Measurements from ENCODE around the gene KLHL14.
"Not testable (repeated sequence)": the region's sequence is repeated elsewhere in the genome, so short reads cannot be mapped to it uniquely, and the experiment has no call there.

Gene KLHL14

DNA sequence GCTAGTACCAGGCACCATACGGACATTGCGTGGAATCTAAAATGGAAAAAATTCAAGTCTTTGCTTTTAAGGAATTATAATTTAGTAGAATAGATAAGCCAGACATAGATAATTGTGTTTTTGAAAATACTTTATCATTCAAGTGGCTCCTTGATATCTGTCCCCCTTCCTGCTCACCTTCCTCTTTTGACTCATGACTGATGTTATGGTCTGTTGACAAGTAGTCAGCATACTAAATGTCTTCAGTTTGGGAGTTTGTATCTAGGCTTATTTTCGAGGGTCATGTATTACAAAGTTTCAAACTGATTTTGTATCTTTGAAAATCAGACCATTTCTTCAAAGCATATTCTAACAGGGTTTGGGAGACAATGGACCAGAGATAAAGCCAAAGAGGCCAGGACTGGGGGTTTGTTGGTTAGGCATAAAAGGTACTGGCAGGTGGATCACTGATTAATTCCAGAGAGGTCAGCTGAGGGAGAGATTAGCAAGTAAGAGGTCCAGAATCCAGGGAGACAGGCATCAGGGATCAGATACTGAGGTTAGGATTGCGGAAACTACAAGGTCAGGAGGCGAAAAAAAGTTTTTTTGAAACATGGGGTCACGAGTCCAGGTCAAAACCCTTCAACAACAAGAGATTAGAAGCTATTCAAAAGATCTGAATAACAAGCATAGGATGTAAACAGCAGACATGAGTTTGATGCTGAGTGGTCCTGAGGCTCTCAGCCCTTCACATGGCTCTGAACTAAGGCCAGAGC lies 31.5 kb upstream of the KLHL14 start:
- TF ChIP-seq, protein P1, sequence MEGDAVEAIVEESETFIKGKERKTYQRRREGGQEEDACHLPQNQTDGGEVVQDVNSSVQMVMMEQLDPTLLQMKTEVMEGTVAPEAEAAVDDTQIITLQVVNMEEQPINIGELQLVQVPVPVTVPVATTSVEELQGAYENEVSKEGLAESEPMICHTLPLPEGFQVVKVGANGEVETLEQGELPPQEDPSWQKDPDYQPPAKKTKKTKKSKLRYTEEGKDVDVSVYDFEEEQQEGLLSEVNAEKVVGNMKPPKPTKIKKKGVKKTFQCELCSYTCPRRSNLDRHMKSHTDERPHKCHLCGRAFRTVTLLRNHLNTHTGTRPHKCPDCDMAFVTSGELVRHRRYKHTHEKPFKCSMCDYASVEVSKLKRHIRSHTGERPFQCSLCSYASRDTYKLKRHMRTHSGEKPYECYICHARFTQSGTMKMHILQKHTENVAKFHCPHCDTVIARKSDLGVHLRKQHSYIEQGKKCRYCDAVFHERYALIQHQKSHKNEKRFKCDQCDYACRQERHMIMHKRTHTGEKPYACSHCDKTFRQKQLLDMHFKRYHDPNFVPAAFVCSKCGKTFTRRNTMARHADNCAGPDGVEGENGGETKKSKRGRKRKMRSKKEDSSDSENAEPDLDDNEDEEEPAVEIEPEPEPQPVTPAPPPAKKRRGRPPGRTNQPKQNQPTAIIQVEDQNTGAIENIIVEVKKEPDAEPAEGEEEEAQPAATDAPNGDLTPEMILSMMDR (IDR thresholded peaks at IDR 0.05): no peak
- H3K4me3 ChIP-seq: no peak overlapping the region
- DNase-seq (ENCODE audit: low spot score): no peak
- H3K27ac ChIP-seq: no peak overlapping the region

- DNase-seq (ENCODE audit: low spot score): no peak
- TF ChIP-seq, protein P1 (IDR thresholded peaks at IDR 0.05): no peak
- no peak overlapping the region for H3K4me3 ChIP-seq
- no peak overlapping the region for H3K27ac ChIP-seq
These were observed 30.7 kb upstream of the KLHL14 start for GRCh38 chr18:32803568-32803967.

GRCh38 chr18:32802591-32803451 lies 30.0 kb upstream of the KLHL14 start:
- no peak overlapping the region for H3K27ac ChIP-seq
- TF ChIP-seq, protein P1 (IDR thresholded peaks at IDR 0.05): no peak
- H3K4me3 ChIP-seq: no peak overlapping the region
- no peak for DNase-seq (ENCODE audit: low spot score)

DNA sequence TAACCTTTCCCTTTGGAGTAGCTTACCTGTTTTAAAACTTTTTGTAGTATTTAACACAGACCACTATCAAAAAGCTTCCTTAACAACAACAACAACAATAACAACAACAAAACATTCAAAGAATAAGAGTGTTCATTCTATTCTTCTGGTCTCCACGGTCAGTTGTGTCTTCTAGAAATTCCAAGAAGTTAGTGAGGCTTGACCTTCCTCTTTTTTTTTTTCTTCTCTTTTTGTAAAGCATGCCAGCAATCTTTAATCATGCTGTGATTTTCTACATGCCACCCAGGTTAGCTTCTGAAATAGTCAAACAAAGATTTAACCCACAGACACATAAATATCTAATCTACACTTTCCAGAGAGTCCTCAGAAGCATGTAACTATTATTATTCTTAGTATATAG lies 28.4 kb upstream of the KLHL14 start:
- H3K27ac ChIP-seq: no peak overlapping the region
- no peak for DNase-seq (ENCODE audit: low spot score)
- TF ChIP-seq, protein P1 (IDR thresholded peaks at IDR 0.05): no peak
- no peak overlapping the region for H3K4me3 ChIP-seq

GRCh38 chr18:32798209-32798960 lies 25.6 kb upstream of the KLHL14 start:
- no peak overlapping the region for H3K4me3 ChIP-seq
- no peak for DNase-seq (ENCODE audit: low spot score)

DNA sequence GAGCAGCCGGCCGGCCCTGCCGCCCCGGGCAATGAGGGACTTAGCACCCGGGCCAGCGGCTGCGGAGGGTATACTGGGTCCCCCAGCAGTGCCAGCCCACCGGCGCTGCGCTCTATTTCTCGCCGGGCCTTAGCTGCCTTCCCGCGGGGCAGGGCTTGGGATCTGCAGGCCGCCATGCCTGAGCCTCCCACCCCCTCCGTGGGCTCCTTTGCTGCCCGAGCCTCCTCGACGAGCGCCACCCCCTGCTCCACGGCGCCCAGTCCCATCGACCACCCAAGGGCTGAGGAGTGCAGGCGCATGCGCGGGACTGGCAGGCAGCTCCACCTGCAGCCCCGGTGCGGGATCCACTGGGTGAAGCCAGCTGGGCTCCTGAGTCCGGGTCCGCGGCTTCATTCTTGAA lies 21.8 kb upstream of the KLHL14 start:
- not testable (repeated sequence) for H3K27ac ChIP-seq; DNase-seq (ENCODE audit: low spot score); H3K4me3 ChIP-seq

More at GRCh38 chr18:32798209-32798960, 25.6 kb upstream of the KLHL14 start:
- H3K27ac ChIP-seq: no peak overlapping the region
- TF ChIP-seq, protein P1 (IDR thresholded peaks at IDR 0.05): no peak

DNA sequence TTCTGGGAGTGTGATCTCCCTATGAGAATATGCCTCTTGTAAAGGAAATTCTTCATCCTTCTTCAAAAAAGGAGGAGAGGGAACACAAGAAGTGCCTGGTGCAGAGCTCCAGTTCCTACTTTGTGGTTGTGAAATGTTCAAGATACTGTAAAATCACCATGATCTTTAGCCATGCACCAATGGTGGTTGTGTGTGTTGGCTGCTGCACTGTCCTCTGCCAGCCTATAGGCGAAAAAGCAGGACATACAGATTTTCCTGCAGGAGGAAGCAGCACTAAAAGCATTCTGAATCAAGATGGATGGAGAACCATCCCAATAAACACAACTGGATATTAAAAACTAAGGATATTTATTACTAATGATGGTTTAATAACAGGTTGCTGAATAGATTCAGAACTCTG lies 6.2 kb upstream of the KLHL14 start:
- no peak overlapping the region for H3K4me3 ChIP-seq
- TF ChIP-seq, protein P1 (IDR thresholded peaks at IDR 0.05): no peak
- H3K27ac ChIP-seq: no peak overlapping the region
- no peak for DNase-seq (ENCODE audit: low spot score)

All from coronary artery (tissue), 2 donors.